Renal cortex interstitium (tissue), 11 donors: ENCODE measurements around the gene ATP6V1F. TPM values are rescaled to one million over a fixed set of nuclear protein-coding genes. Genes with fewer than 3 reads are reported as not detected.

ENCODE experiments used
- DNase-seq, 11 donors: peaks; one replicate each; pipeline ENCODE4 v3.0.0-alpha.2; 2013; ENCODE audit warnings: low read depth in 9 of 11, low spot score in 4 of 11; ENCODE audit errors: extremely low read depth in 1 of 11
- polyA plus RNA-seq, 3 donors: library from polyadenylated mRNA; unstranded; fragments of 120-200 nt; gene quantifications; one replicate each; pipeline ENCODE4 v1.2.1, GENCODE V29; 2013; ENCODE audit not compliant: insufficient read length in 3 of 3

ATP6V1F gene
- polyA plus RNA-seq, 3 donors, result 224 to 261 (median 241) TPM

DNA sequence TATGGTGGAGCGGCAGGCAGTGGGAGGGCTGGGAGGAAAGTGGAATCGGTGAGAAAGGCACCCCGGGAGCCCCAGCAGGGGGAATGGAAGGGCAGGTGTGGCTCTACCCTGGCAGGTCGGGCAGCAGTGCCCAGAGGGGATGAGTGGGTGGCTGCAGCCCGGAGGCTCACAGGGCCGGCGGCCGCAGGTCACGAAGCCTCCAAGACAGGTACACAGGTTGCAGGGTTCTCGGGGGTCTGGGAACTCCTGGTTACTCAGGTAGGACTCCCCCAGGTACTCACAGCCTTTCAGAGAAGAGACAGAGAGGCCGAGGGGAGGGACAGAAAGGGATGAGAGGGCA, 26.1 kb downstream of the ATP6V1F start:
- DNase-seq, result no peak

DNA sequence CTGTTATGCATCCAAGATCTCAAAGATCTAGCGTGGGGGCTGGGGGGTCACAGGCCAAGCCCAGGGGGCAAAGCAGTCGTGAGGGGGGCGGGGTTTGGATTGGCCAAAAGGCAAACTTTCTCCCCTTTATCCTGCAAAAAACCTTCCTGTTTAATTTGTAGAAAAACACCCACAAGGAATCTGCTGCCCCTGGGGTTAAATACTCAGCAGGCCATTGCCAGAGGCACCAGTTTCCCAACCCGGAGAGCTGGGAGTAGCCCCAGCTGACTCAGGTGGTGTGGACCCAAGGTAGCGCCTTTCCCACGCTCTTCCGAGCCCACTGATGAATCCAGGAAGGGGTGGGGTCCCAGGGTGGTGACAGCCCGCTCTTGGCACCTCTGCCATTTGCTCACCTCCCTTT, 26.5 kb downstream of the ATP6V1F start:
- no peak for DNase-seq

DNA sequence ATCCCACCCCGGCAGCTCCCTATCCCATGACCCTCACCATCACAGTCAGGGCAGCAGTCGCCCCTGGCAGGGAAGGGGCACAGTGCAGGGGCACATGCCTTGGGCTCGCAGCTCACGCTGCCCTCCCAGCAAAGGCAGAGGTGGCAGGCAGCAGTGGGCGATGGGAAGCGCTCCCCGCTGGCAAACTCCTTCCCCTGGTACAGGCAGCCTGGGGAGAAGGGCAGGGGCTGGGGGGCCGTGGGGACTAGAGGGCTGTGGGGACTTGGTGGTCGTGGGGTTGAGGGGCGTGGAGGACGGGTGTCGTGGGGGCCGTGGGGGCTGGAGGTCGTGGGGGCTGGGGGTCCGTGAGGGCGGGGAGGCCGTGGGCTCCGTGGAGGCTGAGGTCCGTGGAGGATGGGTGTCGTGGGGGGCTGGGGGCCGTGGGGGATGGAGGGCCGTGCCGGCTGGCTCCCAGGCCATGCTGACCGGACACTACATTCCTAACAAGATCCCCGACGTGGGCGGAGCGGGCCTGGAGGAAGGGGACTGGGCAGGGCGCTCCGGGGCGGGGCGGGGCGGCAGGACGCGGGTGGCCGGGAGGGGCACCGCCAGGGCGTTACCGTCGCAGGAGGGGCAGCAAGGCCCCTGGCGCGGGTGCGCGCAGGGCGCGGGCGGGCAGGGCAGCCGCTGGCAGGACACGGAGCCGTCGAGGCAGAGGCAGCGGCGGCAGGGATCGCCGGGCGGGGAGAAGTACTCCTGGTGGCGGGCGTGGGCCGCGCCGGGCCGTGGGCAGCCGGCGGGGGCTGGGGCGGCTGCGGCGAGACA, 27.9 kb downstream of the ATP6V1F start:
- DNase-seq, result no peak

DNA sequence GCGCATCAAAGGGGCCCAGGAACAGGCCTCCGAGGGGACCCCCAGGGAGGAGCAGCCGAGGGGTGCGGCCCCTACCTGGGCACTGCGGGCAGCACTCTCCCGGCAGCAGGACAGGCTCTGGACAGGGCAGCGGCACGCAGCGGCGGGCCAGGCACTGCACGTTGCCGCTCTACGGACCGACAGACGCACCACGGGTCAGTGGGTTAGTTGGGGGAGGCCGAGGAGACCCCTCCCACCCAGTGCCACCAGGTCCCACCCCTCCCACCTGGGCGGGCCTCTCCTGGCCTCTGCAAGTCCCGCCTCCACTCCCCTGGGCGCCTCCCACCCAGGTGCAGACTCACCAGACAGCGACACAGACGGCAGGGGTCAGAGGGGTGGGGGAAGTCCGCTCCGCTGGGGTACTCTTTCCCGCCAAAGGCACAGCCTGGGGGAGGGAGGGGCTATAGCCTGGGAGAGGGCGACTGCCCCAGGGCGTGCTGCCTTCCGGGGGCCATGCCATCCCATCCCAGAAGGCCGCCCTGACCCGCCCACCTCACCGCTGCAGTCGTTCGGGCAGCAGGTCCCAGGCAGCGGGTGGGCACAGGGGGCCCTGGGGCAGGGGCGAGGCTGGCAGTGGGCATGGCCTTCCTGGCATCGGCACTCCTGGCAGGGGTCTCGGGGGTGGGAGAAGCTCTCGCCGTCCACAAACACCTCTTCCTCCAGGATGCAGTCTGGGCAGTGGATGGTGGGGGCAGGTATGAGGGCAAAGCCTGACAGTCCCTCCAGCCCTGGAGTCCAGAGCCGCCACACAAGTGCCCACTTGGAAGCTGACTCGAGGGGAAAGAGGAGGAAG, 28.7 kb downstream of the ATP6V1F start:
- DNase-seq, result no peak

DNA sequence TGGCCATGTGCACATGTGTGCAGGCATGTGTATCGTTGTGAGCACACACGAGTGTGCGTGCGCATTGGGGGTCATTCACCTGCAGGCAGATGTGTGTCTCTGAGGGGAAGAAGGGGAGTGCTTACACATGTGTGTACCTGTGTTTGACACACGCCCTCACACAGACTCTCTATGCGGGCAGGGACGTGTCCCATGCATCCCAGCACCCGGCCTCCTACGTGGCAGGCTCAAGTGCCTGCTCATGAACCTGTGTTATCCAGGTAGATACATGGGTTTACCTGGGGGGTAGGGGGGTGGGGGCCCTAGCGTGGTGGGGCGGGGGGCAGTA, 29.2 kb downstream of the ATP6V1F start:
- no peak for DNase-seq

DNA sequence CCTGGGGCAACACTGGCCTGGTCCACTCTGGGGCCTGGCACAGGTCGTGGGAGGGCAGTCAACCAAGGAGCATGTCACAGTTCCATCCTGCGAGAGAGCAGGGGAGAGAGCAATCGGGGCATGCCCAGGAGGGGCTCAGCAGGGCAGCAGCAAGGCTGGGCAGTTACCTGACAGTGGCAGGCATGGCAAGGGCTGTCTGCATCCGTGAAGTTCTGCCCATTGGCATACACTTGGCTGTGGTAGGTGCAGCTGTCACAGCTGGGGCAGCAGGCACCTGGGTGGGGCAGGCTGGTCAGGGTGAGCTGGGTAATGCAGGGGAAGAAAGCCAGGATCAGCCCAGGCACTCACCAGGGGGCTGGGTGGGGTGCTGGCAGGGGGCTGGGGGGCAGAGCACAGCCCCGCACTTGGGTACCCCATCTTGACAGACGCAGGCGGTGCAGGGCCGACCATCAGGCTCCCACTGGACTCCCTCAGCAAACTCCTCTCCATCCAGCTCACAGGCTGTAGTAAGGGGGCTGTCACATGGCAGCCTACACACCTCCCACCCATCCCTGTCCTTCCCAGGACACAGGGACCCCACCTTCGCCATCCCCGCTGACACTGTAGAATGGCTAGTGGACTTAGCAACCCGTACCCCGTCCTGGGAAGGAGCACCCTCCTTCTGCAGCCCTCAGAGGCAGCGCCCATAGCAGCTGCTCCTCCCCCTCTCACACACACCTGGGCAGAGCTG, 30.0 kb downstream of the ATP6V1F start:
- DNase-seq, result no peak

DNA sequence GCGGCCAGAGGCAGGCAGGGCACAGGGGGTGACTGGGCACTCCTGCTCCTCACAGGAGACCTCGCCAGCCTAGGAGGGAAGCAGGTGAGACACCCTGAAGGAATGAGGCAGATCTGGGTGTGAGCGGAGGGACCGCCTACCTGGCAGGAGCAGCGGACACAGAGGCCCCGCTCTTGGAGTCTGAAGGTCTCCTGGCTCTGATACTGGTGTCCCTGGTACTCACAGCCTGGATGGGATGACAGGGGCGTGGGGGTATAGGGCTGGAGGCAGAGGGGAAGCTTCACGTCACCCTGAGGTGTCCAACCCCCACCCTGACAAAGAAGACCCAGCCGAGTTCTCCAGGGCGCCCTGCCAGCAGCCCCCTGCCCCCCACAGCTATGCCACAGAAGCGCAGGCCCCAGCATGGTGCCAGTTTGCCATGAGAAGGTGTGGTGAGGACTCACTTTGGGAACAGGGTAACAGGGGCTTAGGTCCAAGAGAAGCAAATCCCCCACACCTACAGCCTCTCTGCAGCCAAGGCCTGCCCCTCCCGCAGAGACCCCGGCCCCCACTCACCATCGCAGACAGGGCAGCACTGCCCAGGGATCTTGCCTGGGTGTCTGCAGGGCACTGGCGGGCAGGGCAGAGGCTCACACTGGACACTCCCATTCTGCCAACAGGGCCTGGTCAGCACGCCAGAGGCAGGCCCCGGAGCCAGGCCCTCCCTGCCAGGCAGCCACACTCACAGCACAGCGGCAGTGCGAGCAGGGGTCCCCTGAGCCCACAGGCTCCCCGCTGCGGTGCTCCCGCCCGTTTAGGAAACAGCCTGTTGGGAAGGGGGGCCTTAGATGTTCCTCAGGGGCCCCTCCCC, 30.8 kb downstream of the ATP6V1F start:
- DNase-seq, result no peak

DNA sequence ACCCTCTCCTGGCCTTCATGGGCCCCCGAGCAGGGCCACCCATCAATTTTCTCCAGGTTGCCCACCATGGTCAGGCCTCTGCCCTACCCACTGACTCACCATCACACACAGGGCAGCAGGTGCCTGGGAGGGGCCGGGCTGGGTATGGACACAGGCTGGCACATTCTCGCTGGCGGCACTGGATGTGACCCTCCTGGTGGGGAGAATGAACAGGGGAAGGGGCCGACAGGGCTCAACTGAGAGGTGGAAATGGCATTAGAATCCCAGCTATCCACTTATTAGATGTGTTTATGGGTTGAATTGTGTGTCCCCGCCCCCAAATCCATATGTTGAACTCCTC, 31.4 kb downstream of the ATP6V1F start:
- no peak for DNase-seq

DNA sequence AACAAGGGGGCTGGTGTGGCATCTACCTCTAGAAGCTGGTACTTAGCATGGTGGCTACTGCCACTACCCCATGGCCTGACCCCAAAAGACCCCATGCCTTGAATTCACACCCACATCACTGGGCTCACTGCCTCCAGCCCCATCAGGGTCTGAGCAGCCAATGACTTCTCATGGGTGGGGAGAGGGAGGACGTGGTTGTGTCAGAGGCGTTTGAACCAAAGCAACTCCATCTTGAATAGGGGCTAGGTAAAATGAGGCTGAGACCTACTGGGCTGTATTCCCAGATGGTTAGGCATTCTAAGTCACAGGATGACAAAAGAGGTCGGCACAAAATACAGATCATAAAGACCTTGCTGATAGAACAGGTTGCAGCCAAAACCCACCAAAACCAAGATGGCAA, 32.7 kb downstream of the ATP6V1F start:
- no peak for DNase-seq

DNA sequence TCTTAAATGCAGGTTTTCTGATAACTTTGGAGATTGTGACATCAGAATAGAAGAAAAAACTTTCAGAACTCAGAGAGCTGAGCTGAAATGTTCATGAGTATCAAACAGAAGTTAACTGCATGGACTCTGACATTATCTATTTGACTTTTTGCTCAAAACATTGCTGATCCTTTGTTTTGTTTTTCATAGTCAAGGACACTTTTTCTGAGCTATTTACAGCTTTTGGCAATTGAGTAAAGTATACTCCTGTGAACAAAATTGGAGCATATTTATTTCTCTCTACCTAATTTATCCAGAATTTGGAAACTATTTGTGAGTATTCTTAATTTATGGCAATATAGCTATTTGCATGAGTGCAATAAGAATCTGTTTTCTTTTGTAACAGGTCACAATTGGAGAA, 36.7 kb downstream of the ATP6V1F start:
- no peak for DNase-seq

DNA sequence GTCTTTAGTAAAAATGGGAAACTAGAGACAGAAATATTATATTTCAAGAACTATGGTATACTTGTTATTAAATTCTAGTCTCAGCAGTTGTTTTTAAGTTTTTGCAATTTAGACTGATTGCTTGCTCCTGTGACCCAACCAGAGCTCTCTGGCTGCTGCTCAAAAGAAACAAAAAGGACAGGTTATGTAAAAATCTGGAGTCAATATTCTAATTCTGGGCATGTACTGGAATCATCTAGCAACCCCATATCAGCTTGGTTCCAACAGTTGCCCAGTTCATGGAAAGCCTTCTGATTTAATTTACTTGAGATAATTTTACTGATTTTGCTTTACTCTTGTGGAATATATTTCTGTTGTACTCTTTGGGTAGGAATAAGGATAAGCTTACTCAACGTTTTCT, 37.6 kb downstream of the ATP6V1F start:
- no peak for DNase-seq

DNA sequence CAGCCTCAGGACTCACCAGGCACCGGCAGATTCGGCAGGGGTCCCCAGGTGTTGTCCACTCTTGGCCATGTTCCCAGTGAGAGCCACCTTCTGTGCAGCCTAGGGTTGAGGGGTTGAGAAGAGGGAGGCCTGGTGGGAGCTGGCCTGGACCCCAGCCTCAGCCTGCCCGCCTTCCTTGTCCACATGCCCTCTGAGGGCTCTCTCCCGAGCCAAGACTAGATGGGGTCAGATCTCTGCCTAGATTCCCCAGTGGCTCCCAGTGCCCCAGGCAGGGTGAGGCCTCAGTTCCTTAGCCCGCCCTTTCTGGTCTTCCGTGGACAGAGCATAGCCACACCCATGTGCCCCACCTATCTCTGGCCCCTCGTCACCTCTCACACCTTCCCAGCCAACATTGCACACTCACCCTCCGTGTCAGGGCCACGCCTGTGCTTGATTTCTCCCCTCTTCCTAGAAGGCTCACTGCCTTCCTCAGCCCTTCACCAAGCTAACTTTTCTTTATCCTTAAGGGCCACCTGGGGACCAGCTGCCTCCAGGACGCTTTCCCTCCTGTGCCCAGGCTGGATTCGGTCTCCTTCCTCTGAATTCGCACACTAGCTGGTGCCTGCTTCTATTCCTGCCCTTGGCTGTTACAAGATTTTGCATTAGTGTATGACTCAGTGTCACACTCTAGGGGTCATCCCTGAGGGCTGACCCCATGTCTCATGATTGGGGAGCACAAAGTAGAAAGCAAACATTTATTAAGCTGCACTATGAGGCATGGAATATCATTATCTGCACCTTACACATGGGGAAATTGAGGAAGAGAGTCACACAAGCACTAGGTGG, 40.3 kb downstream of the ATP6V1F start:
- DNase-seq, result no peak

DNA sequence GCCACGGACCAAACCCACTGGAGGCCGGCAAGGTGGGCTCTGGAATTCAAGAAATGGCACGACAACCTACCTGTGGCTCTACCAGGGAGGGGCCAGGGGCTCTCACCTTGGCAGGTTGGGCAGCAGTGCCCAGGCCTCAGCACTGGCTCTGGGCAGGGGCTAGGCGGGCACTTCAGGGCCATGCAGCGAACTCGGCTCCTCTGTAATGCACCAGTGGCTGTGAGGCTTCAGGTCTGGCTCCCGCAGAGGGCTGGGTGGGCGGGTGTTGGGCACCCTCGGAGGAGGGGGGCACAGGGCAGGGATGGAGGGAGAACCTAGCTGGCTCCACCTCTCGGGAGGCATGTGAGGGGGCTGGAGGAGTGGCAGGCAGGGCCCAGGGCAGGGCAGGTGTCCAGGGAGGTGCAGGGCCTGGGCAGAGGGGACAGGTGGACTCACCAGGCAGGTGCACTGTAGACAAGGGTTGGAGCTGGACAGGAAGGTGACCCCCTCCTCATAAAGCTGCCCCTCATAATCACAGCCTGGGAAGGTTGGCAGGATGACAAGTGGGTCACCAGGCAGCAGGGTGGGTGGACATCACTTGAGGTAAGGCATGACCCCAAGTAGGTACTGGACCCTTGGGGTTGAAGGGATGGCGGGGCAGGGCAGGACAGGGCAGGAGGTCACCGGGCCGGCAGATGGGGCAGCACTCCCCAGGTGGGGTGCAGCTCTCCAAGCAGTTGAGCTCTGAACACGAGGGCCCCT, 41.1 kb downstream of the ATP6V1F start:
- DNase-seq, result no peak

DNA sequence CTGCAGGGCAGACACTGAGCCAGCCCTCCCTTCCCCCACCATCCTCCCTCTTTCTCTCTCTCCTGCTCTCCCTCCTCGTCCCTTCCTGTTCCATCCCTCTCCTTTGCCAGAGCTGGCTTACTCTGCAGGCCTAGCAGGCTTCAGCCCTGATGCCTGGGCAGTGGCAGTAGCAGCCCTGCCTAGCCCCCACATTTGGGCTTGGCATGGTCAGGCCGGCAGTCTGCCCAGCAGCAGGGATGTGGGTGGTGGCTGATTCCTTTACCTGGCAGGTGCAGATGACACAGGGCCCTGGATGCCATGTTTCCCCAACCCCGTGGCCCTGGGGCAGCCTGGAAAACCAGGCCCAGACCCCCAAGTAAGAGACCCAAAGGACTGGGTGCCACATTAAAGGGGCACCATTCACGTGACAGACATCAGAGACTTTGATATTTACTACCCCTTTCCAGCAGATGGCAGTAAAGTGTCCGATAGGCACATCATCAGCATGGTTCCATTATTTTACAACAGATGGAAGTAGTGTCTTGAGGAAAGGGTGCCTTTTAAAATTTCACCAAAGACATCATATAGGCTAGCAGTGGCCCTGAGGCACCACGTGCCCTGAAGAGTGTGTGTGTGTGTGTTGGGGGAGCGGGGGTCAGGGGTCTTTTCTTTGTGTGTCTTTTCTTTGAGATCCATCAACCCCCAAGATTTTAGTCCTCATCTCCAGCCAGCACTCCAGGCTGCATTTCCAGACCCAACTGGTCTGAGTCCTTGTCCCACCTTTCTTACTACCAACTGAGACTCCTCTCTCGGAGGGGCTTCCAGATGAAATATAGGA, 41.9 kb downstream of the ATP6V1F start:
- no peak for DNase-seq

DNA sequence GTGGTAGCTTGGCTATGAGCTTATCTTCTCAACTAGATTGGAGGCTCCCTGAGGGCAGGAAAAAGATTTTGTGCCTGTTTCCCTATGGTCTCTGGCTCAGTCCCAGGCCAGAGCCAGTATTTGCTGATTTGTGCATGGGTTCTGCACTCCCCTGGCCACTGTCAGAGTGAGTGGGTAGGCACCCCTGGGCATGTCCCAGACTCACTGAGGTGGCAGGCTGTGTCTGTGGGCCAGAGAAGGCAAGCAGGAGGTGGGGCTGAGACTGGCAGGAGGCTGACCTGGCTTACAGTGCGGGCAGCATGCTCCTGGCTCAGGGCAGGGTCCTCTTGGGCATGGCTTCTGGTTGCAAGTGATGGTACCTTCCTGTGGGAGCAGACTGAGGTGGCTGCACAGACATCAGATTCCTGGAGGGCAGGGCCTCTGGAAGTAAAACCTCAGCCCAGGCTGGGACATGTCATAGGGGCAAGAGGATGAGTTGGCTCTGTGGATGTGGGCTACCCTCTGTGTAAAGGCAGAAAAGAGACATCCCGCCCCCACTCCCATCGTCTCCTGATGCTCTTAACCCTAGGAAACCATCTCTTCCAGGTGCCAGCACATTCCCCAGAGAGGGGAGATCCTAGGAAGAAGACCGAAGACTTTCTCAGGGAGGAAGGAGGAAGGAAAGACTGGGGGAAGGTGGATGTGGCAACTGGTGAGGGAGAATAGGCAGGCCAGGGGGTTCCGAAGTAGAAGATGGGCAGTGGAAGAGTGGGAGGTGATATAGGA, 43.5 kb downstream of the ATP6V1F start:
- DNase-seq, result no peak

DNA sequence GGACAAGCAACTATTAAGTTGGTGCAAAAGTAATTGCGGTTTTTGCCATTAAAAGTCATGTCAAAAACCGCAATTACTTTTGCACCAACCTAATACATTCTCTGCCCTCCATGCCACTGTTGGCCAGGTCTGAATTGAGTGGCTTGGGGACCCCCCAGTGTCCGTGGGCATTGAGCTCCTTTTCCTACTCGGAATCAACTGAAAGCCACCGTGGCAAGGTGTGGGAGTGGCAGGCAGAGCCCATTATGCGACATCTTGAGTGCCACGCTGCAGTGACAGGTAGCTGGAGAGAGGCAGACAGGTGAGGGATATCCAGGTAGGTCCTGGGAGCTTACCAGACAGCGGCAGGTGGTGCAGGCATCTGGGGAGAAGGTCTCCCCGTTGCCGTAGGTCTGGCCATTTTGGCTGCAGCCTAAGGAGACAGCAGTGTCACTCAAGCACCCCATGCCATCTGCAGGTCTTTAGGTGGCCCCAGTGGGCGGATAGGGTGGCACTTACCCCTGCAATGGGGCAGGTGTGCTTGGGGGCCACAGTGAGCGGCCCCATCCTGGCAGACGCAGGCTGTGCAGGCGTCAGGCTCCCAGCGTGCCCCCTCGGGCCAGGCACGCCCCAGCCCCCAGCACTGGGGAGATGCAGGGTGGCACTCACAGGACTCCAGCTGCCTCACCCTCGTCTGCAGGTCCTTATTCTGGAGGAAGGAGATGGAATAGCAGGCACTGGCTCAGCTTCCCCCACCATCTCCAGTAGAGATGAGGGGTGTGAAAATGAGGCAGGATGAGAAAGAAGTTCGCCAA, 44.3 kb downstream of the ATP6V1F start:
- no peak for DNase-seq
